Measurements from ENCODE around the gene KRTAP5-3.

The KRTAP5-3 gene

DNA sequence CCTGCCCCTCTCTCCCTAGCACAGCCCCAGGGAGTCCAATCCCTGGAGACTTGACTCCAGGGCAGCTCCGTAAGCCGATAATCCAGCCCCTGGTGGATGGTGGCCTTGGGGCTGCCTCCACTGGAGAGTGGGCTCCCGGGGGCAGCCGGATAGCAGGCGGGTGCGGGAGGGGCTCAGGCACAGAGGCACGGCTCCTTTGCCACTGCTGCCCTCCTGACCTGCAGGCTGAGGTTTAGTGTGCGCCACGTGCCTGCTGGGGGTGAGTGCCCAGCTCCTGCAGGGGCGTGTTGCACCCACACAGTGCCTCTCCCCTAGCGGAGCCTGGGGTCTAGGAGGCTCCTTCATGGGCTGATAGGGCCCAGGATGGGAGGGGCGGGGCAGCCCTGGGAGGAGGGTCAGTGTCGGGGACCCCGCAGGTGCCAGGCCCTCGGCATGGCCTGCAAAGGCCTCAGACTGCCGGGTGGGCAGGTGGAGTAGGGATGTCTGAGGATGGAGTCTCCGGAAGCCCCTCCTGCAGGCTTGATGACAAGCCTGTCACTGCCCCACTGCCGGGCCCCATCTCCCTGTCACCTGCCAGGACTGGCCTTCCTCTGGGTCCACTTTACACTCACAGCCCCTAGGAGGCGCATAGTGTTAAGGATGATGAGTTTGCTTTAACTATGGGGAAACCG, 41.7 kb downstream of the KRTAP5-3 start:
- in situ Hi-C loops (cut with HindIII; ENCODE audit: low sequenced_read_pairs), result no loop called here

DNA sequence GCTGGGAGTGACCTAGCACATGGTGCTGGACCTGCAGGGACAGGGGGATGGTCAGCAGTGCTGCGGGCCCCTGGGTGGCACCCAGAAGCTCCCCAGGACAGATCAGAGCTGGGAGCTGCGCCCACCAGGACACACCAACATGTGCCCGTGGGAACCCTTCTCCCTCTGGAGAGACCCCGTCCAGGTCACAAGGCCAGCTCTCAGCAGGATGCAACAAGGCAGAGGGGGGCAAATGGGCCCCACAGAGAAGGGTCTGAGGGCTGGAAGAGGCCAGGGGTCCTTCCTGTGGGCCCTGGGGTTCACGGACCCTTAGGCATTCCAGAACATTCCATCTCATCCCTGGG, 42.4 kb downstream of the KRTAP5-3 start:
- in situ Hi-C loops (cut with HindIII; ENCODE audit: low sequenced_read_pairs), result no loop called here

DNA sequence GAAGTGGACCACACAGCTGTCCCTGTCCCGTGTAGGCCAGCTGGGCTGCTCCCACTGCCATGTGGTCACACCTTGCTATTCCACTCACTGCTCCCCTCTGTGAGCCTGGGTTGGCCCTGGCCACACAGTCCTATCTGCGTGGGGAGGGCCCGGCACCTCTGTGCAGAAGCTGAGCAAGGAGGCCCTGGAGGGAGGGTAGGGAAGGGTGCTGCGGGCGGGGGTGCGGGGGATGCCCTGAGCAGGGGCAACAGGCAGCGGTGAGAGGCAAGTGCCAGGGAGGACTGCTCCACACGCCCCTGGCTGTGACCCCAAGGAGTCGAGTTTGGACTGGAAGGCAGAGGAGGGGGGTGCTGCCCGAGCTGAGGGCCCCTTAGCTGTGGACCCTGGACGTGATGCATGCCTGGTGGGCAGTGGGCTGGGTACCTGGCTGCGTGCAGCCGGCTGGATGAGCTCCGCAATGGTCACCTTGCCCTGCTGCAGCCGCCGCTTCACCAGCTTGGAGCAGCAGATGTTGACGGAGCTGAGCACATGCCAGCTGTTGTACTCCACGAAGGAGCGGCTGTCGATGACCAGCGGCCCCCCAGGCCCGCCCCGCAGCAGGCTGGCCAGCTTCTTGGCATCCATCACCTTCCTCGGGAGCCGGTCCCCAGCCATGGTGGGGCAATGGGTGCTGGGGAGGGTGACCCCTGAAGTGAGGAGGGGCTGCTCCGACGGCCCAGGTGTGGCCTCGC, 42.9 kb downstream of the KRTAP5-3 start:
- in situ Hi-C loops (cut with HindIII; ENCODE audit: low sequenced_read_pairs), result no loop called here

DNA sequence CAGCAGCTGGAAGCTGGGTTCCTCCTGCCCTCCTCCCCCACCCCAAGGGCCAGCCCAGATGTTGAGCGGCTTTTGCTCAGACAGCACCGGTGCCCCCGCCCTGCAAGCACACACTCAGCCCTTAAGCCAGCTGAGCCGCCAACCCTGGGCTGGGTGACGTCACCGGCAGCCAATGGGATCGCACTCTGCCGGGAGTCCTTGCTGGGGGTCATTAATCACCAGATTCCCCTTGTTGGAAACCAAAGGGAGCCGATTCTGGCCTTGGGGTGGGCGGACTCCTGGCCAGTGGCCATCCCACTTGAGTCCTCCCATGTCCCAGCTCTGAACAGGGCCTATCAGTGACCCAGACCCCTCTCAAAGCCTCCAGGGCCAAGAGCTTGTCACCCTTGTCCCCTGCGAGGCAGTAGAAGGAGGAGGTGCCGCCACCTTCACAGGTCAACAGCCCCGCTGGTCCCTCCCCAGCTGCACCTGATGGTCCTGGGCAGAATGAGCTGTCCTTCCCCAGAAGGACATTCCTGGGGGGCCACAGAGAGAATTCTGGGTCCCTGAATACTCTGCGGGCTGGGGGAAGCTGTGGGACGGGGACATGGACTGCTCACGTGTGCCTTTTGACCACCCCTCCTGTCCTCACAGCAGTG, 43.6 kb downstream of the KRTAP5-3 start:
- in situ Hi-C loops (cut with HindIII; ENCODE audit: low sequenced_read_pairs), result no loop called here

DNA sequence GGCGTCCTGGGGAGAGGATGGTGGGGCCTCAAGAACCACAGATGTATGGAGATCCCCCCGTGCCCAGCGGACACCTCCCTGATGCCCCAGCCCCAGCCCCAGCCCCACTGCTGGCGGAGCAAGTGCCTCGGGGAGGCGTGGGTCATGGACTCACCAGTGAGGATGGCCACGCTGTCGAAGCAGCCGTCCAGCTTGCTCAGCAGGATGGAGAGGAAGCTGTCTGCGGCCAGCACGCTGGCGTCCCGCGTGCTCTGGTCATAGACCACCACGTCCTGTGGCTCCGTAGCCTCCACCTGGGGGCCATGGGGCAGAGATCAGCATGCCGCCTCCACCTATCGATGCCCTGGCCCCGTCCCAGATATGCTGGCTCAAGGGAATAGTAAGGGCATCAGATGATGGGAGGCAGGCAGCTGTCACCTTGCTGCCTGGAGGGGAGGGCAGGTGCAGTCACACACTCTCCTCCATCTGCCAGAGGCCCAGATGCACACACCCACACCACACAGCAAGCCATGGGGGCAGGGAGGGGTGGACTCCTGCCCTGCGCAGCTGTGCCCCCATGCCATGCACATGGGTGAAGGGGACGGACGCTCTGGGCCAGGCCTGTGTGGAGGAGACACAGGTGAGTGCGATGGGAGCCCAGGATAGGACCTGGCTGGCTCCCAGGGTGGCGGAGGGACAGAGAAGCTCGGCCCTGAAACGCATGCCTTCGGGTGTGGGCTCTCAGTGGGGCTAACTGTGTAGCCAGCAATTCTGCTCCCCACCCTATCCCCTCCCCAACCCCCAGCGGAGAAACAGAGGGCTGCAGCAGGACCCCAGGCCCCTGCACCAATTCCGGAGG, 44.3 kb downstream of the KRTAP5-3 start:
- in situ Hi-C loops (cut with HindIII; ENCODE audit: low sequenced_read_pairs), result no loop called here

DNA sequence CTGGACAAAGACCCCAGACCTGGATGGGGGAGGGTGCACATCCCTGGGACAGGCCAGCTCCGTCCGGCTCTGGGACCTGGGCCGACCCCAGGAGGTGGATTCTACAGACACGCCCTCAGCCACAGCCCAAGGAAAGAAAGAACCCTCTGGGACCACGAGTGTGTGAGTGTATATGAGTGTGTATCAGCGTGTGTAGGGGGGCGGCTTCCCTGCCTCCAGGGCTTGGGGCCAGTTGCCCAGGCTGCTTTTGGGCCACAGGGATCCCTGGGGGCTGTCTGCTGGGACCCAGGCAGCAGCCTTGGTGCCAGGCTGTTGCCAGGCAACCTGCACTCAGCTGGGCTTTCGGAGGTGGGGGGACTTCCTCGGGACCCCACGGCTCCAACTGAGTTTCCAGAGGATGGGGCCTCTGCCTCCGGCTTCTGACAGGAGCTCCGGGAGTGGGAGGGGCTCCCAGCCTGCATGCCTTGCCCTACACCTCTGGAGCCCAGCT, 45.1 kb downstream of the KRTAP5-3 start:
- in situ Hi-C loops (cut with HindIII; ENCODE audit: low sequenced_read_pairs), result no loop called here

DNA sequence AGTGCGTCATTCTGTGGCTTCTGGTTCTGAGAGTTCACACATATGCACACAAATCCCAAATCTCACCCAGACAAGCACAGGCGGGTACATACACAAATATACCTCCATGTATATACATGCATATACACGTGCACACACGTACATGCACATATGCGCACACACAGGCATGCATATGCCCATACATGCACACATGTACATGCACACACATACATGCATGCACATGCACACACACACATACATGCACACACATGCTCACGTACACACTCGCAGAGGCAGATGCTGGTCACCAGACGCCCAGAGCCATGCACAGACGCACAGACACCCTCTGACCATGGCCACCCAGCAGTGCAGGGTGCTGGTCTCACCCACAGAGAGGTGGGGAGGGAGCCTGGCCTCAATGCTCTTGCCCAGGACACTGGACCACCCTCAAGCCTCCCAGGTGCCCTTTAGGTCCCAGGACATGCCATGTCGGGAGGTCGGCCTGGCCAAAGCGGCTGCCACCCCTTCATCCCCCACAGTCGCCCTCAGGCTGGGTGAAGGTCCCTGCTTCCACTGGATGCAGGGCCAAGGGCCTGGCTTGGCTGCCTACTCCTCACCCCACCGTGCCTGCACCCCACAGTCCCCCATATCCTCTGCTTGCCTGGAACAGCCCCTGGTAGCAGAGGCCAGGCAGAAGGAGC, 45.7 kb downstream of the KRTAP5-3 start:
- in situ Hi-C loops (cut with HindIII; ENCODE audit: low sequenced_read_pairs), result no loop called here

DNA sequence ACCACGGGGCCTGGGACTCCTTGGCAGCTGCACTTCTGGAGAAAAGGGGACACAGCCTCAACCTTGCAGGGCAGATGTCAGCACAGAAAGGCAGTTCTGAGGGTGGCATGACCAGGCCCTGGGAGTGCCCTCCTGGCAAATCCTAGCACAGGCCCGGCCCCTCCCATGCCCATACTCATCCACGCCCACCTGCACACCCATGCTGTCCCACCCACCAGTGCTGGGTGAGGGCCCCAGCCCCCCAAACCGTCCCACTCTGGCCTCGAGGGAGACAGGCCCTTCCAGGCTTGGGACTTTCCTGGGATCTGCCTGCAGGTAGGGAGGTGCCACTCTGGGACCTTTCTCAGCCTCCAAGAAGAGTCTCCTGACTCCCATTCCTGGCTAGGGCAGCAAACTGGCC, 46.3 kb downstream of the KRTAP5-3 start:
- in situ Hi-C loops (cut with HindIII; ENCODE audit: low sequenced_read_pairs), result no loop called here

DNA sequence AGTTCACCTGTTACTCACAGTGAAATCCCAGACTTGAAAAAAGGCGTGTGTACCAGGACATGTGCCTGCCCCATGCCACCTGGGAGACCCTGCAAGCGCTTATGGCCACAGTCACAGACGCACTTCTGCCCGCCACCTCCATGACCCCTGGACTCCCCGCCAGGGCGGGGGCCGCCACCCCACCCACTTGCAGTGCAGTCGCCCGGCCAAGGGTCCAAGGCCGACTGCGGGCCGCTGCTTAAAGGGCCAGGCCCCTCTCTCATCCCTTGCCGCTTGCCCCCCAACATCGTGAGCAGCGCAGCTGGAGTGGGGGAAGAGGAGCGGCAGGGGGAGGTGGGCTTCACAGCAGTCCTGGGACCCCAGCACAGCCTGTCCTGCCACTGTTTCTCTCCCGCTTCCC, 47.0 kb downstream of the KRTAP5-3 start:
- in situ Hi-C loops (cut with HindIII; ENCODE audit: low sequenced_read_pairs), result no loop called here

DNA sequence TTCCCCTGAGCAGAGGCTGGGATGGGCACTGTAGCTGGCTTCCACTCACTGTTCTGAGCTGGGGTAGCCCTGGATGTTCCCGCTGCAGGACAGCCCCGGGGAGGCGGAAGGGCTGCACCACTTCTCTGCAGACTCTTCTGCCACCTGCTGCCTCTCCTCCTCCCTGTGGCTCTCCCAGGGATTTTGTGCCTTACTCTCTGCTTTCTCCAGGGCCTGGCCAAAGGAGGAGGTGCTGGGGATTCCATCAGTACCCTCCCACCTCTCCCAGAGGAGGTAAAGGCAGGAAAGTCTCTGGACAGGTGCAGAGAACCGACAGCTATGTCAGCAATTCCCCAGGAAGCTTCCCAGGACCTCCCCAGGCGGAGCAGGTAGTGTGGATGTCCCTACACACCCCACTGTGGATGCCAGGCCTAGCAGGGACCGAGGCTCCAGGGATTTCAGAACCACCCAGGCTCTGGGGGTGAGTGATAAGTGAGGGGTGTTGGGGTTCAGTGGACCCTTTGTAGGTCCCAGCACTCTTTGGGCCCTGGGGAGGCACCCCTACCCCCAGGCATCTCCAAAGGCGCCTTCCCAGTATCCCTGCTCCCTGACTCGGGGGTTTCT, 47.5 kb downstream of the KRTAP5-3 start:
- in situ Hi-C loops (cut with HindIII; ENCODE audit: low sequenced_read_pairs), result no loop called here

DNA sequence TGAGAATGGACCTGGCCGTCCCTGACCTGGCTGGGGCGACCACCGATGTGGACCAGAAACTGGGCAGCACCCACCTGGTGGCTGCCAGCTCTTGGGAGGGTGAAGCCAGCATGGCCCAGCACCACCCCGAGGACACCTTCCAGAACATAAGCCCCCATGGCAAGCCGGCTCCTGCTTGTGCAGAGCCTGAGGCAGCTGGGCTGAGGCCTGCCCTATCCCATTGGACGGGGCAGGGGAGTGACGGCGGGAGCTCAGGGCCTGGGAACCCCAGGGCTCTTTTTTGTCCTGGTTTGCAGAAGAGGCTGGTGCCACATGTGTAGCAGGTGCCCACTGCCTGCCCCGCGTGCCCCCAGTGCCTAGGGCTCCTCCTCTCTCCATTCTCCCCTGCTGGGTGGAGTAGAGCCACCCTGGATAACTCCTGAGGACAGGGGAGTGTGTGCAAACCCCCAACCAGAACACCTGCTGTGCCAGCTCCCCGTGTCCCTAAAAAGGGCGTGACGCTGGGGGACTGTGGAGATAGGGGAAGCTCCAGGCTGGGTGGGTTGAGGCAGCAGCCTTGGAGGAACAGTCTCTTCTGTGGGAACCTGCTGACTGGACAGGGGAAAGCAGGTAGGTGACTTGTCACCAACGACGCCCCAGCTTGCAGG, 48.1 kb downstream of the KRTAP5-3 start:
- in situ Hi-C loops (cut with HindIII; ENCODE audit: low sequenced_read_pairs), result no loop called here

DNA sequence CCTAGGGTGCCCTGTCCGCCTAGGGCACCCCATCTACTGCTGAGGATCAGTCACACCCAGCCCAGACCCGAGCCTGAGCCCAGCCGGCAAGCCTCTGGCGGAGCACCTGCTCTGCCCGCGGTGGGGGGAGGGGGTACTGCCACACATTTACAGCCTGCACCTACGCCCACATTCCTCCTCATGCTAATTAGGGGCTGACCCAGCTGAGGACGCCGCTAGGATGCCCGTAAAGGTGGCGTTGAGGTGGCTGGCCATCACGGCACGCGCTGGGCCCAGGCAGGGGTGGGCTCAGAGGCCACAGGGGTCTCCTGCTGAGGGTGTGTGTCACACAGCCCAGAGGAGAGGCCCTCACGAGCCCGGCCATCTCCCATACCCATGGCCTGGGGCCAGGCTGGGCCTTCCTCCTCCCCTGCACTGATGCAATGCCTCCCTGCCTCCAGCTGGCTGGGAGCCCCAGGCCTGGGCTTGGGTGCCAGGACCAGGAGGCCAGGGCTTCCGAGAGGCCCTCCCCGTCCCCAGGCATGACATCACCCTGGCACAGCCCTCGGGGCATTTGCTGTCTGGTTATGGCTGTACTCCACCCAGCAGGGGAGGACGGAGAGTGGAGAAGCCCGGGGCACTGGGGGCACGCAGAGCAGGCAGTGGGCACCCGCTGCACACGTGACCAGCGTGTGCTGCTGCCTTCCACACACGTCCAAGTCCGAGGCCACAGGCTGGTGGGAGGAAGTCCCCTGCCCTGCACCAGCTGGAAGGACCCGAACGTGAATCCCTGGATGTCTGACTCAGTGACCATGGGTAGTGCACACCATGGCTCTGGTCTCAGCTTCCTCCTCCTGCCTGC, 48.9 kb downstream of the KRTAP5-3 start:
- in situ Hi-C loops (cut with HindIII; ENCODE audit: low sequenced_read_pairs), result no loop called here

DNA sequence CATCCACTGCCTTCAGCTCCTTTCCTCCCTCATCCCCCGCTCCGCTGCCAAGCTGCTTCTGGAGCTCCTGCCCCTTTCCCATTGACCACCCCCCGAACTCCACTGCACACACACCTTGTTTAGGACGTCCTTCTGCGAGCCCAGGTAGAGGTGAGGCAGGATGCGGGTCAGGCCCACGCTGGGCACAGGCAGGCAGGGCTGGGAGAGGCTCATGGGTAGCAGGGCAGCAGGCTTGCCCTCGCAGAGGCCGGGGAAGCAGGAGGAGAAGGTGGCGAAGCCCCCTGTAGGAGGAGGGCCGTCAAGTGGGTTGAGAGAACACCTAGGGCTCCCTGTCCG, 49.5 kb downstream of the KRTAP5-3 start:
- in situ Hi-C loops (cut with HindIII; ENCODE audit: low sequenced_read_pairs), result no loop called here

DNA sequence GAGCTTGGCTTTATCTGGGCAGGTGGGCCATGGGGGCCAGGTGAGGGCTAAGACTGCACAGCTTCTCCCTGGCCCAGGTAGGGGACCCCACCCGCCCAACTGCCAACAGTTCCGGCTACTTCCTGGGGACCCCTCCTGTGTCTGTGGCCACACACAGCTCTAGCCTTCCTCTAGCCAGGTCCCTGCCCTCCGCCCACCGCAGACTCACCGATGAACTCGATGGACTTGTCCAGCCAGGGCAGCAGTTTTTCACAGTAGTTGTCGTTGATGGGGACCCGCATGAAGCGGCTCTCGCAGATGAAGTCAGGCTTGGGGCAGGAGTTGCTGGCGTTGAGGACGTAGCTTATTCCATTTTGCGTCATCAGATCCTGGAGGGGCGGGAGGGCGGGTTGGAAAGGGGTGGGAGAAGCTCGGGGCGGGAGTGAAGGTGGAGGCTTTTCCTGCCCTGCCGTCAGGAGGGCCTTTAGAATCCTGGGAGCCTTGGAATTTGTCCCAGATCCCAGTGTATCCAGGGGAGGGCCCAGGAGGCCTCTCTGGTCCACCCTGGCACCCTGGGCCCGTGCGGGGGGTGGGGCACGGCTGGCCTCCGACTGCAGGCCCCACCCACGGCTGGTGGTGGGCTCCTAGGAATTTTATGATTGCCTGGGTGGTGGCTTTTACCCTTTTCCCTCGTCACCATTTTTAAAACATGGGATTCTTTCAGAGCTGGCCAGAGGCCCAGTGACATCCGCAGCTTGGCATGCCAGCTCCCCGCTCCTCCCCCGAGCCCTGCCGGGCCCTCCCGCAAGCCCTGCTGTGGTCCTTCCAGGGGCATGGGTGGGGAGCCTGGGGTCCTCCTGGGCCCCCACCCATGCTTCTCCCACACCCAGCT, 50.1 kb downstream of the KRTAP5-3 start:
- in situ Hi-C loops (cut with HindIII; ENCODE audit: low sequenced_read_pairs), result no loop called here
